Skeletal muscle cell (primary cell): Measurements from ENCODE around the gene FOXP1.

Experiments used
- DNase-seq: peaks from one replicate; pipeline ENCODE4 v3.0.0-alpha.2; 2010; ENCODE audit warnings: low read depth
- H3K4me3 ChIP-seq: 2 replicates; pipeline ENCODE4 v1.5.1; 2011; ENCODE audit warnings: low read depth, mild to moderate bottlenecking, control low read depth, low read length, moderate library complexity

Gene FOXP1

DNA sequence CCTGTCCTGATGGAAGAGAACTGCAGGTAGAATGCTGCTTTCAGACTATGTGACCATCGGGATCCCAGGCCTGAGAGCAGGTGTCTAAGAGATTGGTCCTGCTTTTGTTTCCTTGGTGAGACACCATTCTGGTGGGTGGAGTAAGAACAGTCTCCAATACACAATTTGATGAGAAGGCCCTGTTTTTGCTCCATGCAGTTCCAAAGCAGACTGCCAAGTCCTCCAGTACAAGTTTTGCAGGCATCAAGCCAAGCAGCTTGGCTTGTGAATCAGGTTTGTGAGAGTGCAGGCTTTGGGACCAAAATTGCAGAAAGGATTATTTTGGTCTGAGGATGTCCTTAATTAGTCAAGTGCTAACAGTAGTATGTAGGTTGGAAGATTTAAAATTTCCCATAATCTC, 381.6 kb downstream of the FOXP1 start:
- no peak overlapping the region for H3K4me3 ChIP-seq
- no peak for DNase-seq

DNA sequence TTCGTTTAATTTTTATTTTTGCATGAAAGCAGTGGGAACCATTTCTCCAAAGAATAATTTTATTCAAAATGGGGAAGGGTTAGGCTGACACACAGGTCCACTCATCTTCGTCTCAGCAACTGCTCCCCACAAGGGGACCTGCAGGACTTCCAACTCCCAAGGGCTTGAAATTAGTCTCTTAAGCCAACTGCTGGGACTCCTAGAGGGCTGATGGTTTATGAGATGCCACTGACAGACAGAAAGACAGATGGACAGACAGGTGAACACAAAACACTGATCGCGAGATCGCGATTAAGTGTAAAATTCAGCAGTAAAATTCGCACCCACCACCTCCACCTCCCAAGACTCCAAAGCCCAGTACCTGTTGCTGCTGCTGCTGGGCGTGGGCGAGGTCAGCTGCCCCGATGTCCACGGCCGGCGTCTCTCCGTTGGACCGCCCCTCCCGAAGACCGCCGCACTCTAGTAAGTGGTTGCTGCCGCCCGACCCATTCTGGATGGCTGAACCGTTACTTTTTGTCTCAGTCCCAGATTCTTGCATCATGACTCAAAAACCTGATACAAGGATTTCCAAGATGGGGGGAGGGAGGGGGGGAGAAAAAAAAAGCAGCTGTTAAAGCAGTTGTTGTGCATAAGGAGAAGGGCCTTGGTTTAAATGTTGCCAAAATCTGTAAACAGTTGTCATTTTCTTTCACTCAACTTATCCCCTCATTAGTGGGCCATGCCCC, 385.5 kb downstream of the FOXP1 start:
- no peak overlapping the region for H3K4me3 ChIP-seq
- no peak for DNase-seq

DNA sequence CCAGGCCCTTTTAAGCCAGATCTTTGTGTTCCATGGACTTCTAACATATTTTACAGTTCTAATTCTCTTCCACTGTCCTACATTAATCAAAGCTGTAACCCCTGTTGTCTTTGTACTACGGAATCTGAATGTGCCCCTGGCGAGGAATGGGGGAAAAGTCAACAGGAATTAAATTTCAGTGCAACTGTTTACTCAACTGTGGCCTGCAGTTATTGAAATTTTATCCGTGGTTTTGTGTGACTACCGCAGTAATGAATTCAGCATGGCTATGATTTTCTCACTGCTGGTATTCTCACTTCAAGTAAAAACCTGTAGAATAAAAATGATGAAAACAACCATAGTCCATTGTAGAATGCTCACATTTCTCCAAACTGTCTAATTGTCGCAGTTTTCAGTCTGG, 388.0 kb downstream of the FOXP1 start:
- no peak overlapping the region for H3K4me3 ChIP-seq
- peak; percentile 62 for DNase-seq

DNA sequence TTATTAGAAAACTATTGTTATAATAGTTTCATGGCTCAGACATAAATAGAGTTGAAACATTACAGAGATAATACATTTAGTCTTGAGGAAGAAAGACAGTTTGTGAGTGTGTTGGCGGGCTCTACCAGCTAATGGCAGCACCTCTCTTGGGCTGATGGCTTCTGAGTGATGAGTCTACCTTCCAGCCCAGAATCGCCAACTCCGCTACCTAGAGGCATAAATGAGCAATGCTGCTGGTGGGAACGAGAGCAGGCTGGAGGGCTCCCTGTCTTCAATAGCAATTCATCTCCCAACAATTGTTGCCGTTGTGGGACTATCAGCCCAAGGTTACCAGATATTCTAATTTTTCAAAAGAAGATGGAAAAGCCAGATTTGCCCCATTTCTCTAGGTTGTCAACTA, 388.7 kb downstream of the FOXP1 start:
- DNase-seq = no peak
- H3K4me3 ChIP-seq = no peak overlapping the region

DNA sequence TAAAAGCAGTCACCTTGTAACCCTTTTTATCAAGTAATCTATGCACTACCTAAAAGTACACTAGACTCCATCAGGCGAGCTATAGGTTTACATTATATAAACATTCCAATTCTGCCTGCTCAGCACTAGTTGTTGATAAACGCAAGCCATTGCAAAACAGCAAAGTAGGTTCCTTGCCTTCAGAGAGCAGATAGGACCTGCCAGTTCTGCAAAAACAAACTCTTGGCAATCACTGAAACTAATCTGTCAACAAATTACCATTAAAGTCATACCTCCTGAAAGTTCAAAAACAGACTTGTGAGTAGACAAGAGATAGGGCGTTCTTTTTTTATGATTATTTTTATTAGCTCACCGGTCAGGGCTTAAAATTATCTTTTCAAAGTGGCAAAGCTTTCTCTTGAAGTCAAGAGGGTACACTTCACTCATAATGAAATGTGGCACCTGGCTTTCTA, 392.5 kb downstream of the FOXP1 start:
- no peak overlapping the region for H3K4me3 ChIP-seq
- DNase-seq = no peak

DNA sequence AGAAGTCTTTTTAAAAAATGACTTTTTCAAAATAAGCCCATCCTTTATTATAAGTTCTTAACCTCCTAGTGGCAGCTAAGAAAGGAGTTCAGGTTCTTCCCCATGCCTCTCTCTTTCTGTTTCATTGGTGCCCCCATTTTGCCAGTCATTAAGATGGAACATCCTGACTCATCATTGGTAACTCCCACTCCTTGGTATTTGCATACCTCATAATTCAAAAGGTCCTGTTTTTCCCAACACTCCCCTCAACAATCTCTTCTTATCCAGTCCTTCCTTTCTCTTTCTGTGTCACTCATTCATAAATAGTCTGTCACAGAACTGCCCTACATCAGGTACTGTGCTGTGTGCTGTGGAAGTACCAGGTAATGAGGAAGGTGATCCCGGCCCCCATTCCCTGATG, 394.0 kb downstream of the FOXP1 start:
- DNase-seq = no peak
- H3K4me3 ChIP-seq = no peak overlapping the region

DNA sequence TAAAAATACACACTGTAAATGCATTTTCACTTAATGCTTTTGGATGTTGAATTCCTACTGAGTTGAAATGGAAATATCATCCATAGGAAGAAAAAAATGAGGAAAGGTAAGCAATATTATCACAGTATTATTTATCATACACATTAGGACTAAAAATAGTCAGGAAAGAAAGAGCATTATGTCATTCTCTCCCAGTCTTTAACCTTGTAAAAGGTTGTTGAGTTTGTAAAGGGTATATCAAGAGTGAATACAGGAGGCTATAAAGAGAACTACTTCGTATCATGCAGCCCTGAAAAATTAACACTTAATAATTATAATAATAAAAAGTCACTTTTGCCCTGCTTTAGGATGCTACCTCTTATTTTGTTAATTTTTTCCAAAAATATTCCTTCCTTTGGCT, 395.8 kb downstream of the FOXP1 start:
- DNase-seq = no peak
- H3K4me3 ChIP-seq = no peak overlapping the region

DNA sequence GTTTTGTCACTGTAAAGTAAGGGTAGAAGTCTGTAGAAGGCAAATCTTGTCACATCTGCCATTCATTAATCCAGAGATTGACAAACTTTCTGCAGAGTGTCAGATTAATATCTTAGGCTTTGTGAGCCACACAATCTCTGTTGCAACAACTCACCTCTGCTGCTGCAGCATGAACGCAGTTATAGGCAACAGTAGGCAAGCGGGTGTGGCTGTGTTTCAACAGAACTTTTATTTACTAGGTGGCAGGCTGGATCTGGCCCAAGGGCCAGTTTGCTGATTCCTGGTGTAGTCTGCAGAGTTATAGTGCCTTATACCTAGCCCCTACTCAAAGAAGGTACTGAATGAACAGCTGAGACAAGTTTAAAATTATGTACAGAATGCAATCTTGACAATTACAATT, 396.7 kb downstream of the FOXP1 start:
- DNase-seq = no peak
- H3K4me3 ChIP-seq = no peak overlapping the region

DNA sequence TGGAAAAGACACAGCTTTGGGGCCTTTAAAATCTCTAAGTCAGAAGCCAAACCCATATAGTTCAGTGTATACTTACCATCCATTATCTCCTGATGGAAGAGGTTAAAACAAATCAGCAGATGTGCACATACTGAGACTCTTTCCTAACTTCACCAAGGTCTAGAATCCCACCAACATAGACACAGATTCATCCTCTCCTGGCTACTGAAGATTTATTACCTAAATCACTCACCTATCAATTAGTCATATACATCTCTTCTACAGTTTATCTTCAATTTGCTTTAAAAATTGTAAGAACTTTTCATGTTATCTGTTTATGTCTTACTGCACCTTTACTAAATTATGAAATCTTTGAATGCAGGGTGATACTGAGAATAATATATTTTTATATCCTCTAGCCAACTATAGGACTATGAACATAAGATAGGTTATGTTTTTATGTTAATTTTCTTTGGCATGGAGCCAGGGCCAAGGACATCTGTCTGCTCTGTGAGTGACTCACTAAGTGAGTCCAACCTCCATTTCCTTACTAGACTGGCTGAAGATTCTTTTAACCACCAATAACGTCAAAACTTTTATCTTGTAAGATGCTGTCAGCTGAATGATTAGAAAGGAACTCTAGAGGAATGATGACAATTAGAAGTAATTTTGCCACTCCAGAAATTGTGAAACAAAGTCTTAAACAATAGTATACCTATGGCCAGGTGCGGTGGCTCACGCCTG, 397.6 kb downstream of the FOXP1 start:
- no peak for DNase-seq
- no peak overlapping the region for H3K4me3 ChIP-seq

DNA sequence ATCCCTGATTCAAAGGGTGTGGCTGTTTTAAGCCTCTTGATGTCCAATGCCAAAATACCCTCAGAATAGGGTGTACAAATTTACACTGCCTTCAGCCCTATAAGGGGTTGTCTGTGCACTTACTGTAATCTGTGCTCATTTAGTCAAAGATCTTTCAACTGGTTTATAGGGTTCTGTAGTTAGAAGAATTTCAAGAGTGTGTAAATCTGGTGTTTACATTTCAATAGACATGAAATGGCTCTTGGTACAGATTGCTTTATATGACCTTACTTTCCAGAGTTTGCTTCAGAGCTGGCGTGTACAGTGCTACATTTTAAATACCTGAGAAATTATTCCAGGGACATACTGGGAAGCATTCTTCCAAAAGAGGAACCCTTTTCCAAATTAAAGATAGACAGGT, 399.3 kb downstream of the FOXP1 start:
- DNase-seq = no peak
- H3K4me3 ChIP-seq = no peak overlapping the region

DNA sequence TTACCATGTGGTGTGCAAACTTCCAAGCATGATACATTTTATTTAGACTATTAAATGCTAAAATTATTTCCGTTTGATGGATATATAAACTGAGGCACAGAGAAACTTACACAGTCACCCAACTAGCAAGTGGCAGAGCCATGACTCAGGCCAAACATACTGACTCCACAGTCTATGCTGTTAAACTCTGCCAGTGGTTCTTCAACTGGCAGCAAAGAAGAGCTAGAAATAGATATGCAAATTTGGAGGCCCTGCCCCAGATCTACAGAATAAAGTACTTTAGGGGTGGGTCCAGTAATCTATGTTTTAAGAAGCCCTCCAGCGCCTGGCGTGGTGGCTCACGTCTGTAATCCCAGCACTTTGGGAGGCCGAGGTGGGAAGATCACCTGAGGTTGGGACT, 400.0 kb downstream of the FOXP1 start:
- no peak overlapping the region for H3K4me3 ChIP-seq
- no peak for DNase-seq

DNA sequence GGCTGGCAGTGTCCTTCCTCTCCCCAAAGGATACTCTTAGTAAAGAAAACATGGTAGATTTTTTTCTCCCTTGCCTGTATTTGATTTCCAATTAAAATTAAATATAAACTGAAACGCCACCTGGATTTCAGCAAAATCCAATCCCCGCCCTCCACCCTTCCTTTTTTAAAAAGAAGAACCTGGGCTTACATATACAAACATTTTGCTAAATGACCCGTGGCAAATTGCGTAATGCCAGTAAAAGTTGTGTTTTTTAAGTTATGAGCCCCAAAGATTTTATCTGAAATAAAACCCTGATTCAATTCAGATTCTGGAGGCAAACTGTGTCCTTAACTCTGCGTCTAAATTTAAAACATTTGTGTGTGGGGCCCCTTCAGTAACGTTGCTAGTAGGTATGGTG, 403.0 kb downstream of the FOXP1 start:
- DNase-seq = no peak

DNA sequence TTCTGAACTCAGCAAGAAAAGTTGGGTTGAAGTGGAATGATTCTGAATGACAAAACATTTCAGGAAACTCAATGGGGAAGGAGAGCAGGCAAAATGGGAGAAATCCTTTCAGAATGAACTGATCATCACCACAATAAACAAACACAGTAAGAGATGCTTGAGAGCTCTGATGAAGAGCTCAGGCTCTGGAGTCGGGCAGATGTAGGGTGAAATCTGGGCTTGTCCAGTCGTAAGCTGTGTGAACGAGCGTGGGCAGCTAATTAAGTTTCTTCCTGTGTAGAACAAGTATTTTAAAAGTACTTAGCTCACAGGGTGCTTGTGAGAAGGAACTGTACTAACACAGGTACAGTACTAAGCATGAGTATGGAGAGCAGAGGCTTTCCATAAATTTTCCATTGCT, 406.2 kb downstream of the FOXP1 start:
- H3K4me3 ChIP-seq = no peak overlapping the region
- DNase-seq = no peak

More for the DNA sequence above, 403.0 kb downstream of the FOXP1 start:
- no peak overlapping the region for H3K4me3 ChIP-seq

DNA sequence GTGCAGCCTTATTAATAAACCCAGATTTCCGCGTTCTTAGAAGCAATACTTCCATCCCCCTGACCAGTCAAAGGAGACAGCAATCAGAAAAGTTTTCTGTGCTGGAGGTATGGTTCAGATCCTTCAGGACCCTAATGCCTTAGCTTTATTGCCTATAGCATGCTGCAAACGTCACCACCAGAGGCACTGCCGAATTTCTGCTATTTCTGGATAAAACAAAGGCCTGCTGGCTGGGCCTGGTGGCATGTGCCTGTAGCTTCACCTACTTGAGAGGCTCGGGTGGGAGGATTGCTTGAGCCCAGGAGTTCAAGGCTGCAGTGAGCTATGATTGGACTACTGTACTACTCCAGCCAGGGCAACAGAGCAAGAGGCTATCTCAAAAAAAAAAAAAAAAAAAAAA, 407.2 kb downstream of the FOXP1 start:
- no peak overlapping the region for H3K4me3 ChIP-seq
- DNase-seq = no peak

DNA sequence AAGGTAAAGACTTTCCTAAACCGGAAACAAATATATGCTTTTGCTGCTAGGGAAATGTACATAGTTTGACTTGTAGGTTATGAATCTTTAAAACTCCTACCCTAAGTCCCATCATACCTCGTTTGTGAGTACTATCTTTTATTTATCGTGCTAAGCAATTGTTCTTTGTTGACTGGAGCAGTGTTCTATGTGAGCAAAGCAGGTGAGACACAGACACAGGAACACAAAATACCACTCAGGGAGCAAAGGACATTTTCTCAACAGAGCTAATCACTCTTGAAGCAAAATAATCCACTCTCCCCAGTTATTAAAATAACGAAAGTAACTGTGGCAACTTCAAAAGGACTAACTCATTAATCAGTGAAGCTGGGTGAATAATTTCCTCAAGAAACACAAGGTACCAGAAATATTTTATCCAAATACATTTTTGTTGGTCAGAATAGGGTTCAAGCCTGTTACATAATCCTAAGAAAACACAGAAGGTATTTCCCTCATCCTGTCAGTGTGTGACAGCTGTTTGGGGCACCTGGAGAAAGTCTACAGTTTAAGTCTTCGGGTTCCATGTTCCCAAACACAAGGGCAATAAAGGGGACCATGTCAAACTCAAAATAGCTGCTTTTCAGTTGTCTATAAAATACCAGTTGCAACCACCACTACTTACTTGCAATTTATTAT, 407.7 kb downstream of the FOXP1 start:
- no peak for DNase-seq

DNA sequence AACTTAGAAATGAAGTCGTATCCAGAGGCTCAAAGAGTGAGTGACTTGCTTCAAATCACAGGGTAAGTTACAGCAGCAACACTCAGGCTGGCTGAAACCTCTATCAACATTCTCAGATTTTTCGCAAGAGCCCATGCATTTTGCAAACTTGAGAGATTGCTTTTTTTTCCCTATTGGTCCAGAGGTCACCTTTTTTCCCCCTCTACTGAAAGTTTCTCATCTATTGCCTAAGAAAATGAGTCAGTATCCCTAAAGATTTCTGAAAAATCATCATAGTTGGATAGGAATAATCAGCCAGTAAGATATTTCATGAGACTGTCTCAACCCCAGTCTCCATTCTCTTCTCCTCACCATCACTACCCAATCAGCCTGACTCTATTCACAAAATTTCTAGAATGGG, 410.6 kb downstream of the FOXP1 start:
- no peak overlapping the region for H3K4me3 ChIP-seq
- DNase-seq = peak; percentile 89

More for the DNA sequence above, 407.7 kb downstream of the FOXP1 start:
- H3K4me3 ChIP-seq = no peak overlapping the region

DNA sequence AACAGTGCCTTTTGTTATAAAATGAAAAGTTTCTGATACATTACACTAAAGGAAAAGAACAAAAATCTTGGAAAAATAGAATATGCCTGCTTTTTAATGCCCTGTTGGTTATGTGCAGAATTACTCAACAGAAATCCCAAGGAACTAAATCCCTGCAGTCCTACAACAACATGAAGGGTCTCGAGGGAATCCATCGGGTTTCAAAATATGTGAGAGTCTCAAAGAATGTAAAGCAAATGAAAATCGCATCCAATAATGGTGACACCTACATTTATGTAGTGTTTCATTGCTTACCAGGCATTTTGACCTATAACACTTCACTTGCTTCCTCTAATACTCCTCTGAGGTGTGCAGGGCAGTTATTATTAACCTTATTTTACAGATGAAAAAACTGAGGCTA, 411.3 kb downstream of the FOXP1 start:
- DNase-seq = peak; percentile 48

DNA sequence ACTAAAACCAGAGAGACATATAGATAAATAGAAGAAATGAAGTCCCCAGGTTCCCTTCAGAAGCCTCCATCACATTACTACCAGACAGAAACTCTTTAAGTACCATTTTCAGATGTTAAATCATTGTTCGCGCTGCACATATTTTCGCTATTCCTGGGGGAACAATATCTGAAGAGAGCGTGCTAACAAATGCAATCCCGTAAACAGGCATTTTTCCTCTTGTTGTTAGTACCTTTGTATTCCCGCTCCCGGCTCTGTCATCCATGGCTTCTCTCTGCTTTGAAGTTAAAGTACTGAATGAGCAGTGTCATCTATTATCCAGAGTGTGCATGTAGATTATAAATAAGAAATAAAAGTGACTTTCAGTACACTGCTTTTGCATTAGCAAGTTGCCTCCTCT, 412.3 kb downstream of the FOXP1 start:
- H3K4me3 ChIP-seq = no peak overlapping the region
- DNase-seq = no peak

More for the DNA sequence above, 411.3 kb downstream of the FOXP1 start:
- H3K4me3 ChIP-seq = no peak overlapping the region

DNA sequence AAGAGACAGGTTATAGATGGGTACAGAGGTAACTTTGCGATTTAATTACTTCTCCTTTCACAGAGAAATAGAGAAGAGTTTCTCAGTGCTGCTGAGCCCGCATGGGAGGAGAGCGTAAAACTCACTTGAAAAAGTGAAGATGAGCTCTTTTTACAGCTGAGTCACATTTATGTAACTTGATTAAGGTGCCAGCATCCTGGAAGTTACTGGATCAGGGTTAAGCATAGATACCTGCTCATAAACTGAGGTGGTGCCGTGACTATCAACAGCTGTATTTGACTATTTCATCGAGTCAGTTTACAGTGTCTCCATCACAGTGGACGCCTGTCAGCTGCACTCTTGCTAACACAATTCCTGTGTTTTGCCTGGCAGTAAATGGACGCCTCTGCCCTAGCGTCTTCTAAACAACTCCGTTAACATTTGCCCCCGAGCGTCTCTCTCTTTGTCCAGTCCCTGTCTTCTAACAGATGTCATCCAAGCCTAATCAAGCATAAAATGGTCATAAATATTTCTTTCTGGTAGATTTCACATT, 414.6 kb downstream of the FOXP1 start:
- no peak for DNase-seq
- H3K4me3 ChIP-seq = no peak overlapping the region

DNA sequence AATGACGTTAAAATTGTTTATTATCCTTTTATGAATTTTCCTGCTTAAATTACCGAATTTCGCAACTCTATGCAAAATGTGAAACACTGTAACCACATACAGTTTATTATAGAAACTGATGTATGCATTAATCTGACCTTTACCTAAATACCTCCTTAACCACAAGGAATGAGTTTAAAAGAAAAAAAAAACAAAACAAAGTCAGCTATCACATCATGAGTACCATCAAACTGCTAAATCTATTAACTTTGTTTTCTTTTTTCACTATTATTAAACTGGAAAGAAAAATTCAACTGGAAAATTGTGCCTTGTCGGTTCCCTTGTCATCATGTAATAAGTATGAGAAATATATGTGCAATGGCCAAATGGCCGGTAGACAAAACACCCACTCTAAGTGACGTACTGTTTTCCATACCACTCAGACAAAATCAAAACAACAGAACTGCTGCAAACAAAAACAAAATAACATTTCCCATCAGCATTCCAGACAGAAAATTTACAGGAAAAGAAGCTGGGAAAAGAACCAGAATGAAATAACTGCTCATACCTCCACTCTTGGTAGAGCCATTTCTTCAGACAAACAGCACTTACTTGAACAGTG, 415.3 kb downstream of the FOXP1 start:
- peak; percentile 43 for DNase-seq
- H3K4me3 ChIP-seq = no peak overlapping the region
